Measurements from ENCODE around the gene HOMER1. TPM values are rescaled to one million over a fixed set of nuclear protein-coding genes. Genes with fewer than 3 reads are reported as not detected.

HOMER1 gene
- total and polyA plus RNA-seq, 7 donors: 0.23 to 31.0 (median 8.3) TPM

DNA sequence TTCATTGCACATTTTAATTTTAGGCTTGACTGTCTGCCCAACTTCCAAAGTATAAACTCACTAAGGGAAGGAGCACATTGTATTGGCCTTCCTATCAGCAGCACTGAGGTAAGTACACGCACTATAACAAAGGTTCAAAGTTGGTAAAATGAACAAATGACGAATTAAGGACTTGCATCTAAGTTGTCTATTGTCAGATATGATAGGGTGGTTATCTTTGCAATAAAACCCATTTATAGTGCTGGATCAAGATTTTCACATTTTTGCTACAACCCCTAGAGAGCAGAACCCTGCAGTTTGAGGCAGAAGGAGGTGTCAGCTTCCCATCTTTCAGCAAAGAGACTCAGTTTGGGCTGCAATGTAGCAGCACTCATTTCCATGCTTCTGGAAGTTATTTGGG is 5.1 kb downstream of the HOMER1 start:
- TF ChIP-seq POLR2A (IDR thresholded peaks at IDR 0.05): no peak
- TF ChIP-seq, protein P1, sequence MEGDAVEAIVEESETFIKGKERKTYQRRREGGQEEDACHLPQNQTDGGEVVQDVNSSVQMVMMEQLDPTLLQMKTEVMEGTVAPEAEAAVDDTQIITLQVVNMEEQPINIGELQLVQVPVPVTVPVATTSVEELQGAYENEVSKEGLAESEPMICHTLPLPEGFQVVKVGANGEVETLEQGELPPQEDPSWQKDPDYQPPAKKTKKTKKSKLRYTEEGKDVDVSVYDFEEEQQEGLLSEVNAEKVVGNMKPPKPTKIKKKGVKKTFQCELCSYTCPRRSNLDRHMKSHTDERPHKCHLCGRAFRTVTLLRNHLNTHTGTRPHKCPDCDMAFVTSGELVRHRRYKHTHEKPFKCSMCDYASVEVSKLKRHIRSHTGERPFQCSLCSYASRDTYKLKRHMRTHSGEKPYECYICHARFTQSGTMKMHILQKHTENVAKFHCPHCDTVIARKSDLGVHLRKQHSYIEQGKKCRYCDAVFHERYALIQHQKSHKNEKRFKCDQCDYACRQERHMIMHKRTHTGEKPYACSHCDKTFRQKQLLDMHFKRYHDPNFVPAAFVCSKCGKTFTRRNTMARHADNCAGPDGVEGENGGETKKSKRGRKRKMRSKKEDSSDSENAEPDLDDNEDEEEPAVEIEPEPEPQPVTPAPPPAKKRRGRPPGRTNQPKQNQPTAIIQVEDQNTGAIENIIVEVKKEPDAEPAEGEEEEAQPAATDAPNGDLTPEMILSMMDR (IDR thresholded peaks at IDR 0.05): no peak
- TF ChIP-seq EP300 (IDR thresholded peaks at IDR 0.05): no peak
- TF ChIP-seq POLR2AphosphoS5 (IDR thresholded peaks at IDR 0.05): no peak
- no peaks in the 10 kb centered on the region for H3K9me3 ChIP-seq
- WGBS, 2 donors: 86 to 94% methylated on average over 2 of the region's 2 CpGs
- intact Hi-C loops (cut with DNase I): no loop called here
- H3K4me3 ChIP-seq: no peak overlapping the region
- DNase-seq: no peak
- H3K36me3 ChIP-seq: no peaks in the 10 kb centered on the region
- H3K27ac ChIP-seq: no peak overlapping the region
- H3K27me3 ChIP-seq: no peaks in the 10 kb centered on the region
- H3K4me1 ChIP-seq: peaks cover 0 to 60% (median 19%) of the 10 kb centered on the region in 4 donors

- H3K27ac ChIP-seq: no peak overlapping the region
- DNase-seq: no peak
- TF ChIP-seq EP300 (IDR thresholded peaks at IDR 0.05) (no peak), POLR2A (IDR thresholded peaks at IDR 0.05) (no peak), POLR2AphosphoS5 (IDR thresholded peaks at IDR 0.05) (no peak)
- TF ChIP-seq, protein P1 (IDR thresholded peaks at IDR 0.05): no peak
- H3K4me3 ChIP-seq: no peak overlapping the region
- intact Hi-C loops (cut with DNase I): no loop called here
- no peaks in the 10 kb centered on the region for H3K36me3 ChIP-seq
- no peaks in the 10 kb centered on the region for H3K27me3 ChIP-seq
- peaks cover 0 to 56% (median 18%) of the 10 kb centered on the region in 4 donors for H3K4me1 ChIP-seq
- H3K9me3 ChIP-seq: no peaks in the 10 kb centered on the region
- 31 to 49% methylated on average over 2 of the region's 2 CpGs for WGBS, 2 donors
Measured at GRCh38 chr5:79508354-79508753, 5.6 kb downstream of the HOMER1 start.

DNA sequence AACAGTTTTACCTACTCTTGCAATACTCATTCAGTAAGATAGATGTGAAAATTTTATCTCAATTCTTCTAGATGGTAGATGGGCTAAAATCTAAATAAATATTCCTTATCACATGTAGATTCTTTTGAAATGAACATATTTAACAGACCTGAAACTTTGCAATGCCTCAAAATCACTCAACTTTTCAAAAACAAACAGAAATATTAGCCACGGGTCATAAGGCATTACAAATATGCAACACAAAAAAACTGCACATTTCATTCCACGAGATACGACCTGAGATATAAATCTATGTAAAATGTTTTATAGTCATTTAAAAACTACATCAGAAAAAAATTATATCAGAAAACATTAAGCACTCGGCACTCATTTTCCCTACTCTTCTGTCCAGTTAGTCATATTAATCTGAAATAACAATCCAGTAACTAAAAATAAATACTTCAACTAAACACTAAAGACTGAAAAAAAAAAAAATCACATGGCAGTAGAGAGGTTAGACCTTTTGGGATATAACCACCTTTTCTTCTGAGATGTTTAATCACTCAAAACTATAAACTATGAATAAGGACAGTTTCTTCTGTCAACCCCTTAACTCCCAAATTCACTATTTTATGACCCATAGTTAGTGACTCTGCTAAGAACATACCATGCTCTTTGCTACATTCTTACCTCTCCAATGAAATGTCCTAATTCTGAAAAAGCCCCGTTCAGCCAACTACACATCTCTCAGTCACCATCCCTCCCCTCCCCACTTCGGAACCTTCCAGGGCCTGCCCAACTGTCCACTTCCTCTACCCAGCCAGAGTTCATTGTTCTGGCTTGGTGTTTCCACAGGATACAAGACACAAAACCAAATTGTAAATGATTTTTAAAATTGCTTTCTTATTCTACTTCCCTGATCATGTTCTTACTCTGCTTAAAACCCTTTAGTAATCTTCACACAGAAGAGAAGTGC is 6.4 kb downstream of the HOMER1 start:
- no peaks in the 10 kb centered on the region for H3K9me3 ChIP-seq
- intact Hi-C loops (cut with DNase I): no loop called here
- TF ChIP-seq POLR2A (IDR thresholded peaks at IDR 0.05): no peak
- TF ChIP-seq POLR2AphosphoS5 (IDR thresholded peaks at IDR 0.05): no peak
- TF ChIP-seq EP300 (IDR thresholded peaks at IDR 0.05): no peak
- TF ChIP-seq, protein P1 (IDR thresholded peaks at IDR 0.05): no peak
- no peak overlapping the region for H3K27ac ChIP-seq
- WGBS, 2 donors: 75 to 81% methylated on average over 6 of the region's 6 CpGs
- no peak overlapping the region for H3K4me3 ChIP-seq
- H3K36me3 ChIP-seq: no peaks in the 10 kb centered on the region
- peaks cover 0 to 49% (median 14%) of the 10 kb centered on the region in 4 donors for H3K4me1 ChIP-seq
- no peaks in the 10 kb centered on the region for H3K27me3 ChIP-seq
- DNase-seq: no peak

DNA sequence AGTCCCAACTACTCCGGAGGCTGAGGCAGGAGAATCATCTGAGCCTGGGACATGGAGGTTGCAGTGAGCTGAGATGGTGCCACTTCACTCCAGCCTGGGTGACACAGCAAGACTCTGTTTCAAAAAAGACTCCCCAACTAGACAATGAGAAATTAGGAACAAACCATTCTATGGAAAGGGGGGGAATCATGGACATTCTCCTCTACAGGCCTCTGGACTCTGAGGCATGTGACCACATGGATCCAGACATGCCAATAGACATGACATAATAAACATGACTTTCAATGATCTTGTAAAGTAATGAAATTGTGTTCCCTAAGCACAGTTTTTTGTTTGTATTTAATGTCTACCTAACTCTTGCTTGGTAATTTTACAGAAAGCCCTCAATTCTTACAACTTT is 8.8 kb downstream of the HOMER1 start:
- Histone ChIP-seq H3K4me1 (peaks cover 0 to 26% (median 3%) of the 10 kb centered on the region in 4 donors), H3K27ac (no peak overlapping the region), H3K27me3 (no peaks in the 10 kb centered on the region), H3K36me3 (no peaks in the 10 kb centered on the region), H3K9me3 (no peaks in the 10 kb centered on the region), H3K4me3 (no peak overlapping the region)
- no peak for DNase-seq
- TF ChIP-seq, protein P1 (IDR thresholded peaks at IDR 0.05): no peak
- TF ChIP-seq POLR2AphosphoS5 (IDR thresholded peaks at IDR 0.05) (no peak), POLR2A (IDR thresholded peaks at IDR 0.05) (no peak), EP300 (IDR thresholded peaks at IDR 0.05) (no peak)
- intact Hi-C loops (cut with DNase I): no loop called here
- WGBS, 2 donors: 94% methylated on average over 1 of the region's 1 CpG

Measured in sigmoid colon (tissue), 7 donors.